GM15510 (cell line): Measurements from ENCODE around the gene KRT82.

Source experiments
- POLR2A ChIP-seq: IDR thresholded peaks from 3 replicates; pipeline ENCODE4 v1.6.1; 2011; ENCODE audit warnings: borderline replicate concordance; ENCODE audit not compliant: insufficient read length; ENCODE audit errors: extremely low read depth

Gene KRT82

GRCh38 chr12:52364901-52365489 lies 41.1 kb downstream of the KRT82 start:
- TF ChIP-seq POLR2A, result no peak

GRCh38 chr12:52364061-52364460 lies 42.1 kb downstream of the KRT82 start:
- TF ChIP-seq POLR2A, result no peak

- no peak for TF ChIP-seq POLR2A
Measured at GRCh38 chr12:52363111-52363679, 42.9 kb downstream of the KRT82 start.

- TF ChIP-seq POLR2A, result no peak
Measured at GRCh38 chr12:52362118-52362726, 43.9 kb downstream of the KRT82 start.

- no peak for TF ChIP-seq POLR2A
Measured at GRCh38 chr12:52361553-52361952, 44.6 kb downstream of the KRT82 start.

- TF ChIP-seq POLR2A, result no peak
Measured at GRCh38 chr12:52360663-52361271, 45.4 kb downstream of the KRT82 start.

GRCh38 chr12:52360106-52360662 lies 46.0 kb downstream of the KRT82 start:
- TF ChIP-seq POLR2A, result no peak

- TF ChIP-seq POLR2A, result no peak
Measured at GRCh38 chr12:52359621-52360061, 46.5 kb downstream of the KRT82 start.

- no peak for TF ChIP-seq POLR2A
Measured at GRCh38 chr12:52358575-52359350, 47.4 kb downstream of the KRT82 start.

GRCh38 chr12:52356762-52357580 lies 49.2 kb downstream of the KRT82 start:
- no peak for TF ChIP-seq POLR2A

GRCh38 chr12:52356031-52356761 lies 49.9 kb downstream of the KRT82 start:
- no peak for TF ChIP-seq POLR2A

- TF ChIP-seq POLR2A, result no peak
Measured at GRCh38 chr12:52355176-52355575, 51.0 kb downstream of the KRT82 start.

- TF ChIP-seq POLR2A, result no peak
Measured at GRCh38 chr12:52354200-52354599, 51.9 kb downstream of the KRT82 start.
